MM.1S (cell line): ENCODE measurements around the gene AGBL1.

Source experiments
- CTCF ChIP-seq: fragments of 300-600 bp; sonication (generic); IDR thresholded peaks from 2 replicates; pipeline ENCODE4 v1.5.1; 2016; ENCODE audit warnings: antibody characterized with exemption, low read length, mixed read lengths
- EZH2 ChIP-seq: fragments of 300-600 bp; sonication (generic); optimal IDR thresholded peaks from 2 replicates; pipeline ENCODE3; 2017; ENCODE audit warnings: low read depth, mild to moderate bottlenecking, antibody characterized with exemption, low read length, mixed read lengths

GRCh38 chr15:86830304-86830703, 750.6 kb downstream of the AGBL1 start:
- TF ChIP-seq CTCF (no peak), EZH2 (no peak)
